ELF-1 (cell line): ENCODE data around the gene DCUN1D5.
"Not testable (repeated sequence)": the region's sequence is repeated elsewhere in the genome, so short reads cannot be mapped to it uniquely, and the experiment has no call there.

Experiments
- DNase-seq: peaks from one replicate; pipeline ENCODE4 v3.0.0-alpha.2; 2016; ENCODE audit warnings: low read depth, low spot score

Gene DCUN1D5

GRCh38 chr11:103055221-103055890 lies 36.6 kb downstream of the DCUN1D5 start:
- no peak for DNase-seq

GRCh38 chr11:103053997-103054396 lies 38.0 kb downstream of the DCUN1D5 start:
- no peak for DNase-seq

- no peak for DNase-seq
These were observed 40.0 kb downstream of the DCUN1D5 start for GRCh38 chr11:103051981-103052380.

- DNase-seq: no peak
These were observed 40.7 kb downstream of the DCUN1D5 start for GRCh38 chr11:103051151-103051801.

GRCh38 chr11:103050351-103050750 lies 41.6 kb downstream of the DCUN1D5 start:
- no peak for DNase-seq

DNA sequence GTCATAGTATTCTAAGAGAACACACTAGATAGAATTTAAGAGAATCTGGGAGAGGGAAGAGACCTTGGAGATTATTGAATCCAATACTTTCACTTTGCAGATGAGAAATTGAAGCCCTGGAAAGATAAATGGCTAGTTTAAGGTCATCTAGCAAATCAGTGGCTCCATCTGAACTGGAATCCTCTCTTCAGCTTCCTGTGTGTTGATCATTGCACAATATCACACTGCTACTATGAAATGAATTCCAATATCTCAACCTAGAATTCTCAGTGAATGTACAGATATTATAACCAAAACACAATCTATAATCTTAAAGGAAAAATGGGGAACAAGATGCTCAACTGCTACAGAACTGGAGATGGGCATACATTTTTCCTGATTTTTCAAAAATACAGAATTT lies 44.1 kb downstream of the DCUN1D5 start:
- no peak for DNase-seq

GRCh38 chr11:103043826-103044678 lies 47.9 kb downstream of the DCUN1D5 start:
- no peak for DNase-seq

DNA sequence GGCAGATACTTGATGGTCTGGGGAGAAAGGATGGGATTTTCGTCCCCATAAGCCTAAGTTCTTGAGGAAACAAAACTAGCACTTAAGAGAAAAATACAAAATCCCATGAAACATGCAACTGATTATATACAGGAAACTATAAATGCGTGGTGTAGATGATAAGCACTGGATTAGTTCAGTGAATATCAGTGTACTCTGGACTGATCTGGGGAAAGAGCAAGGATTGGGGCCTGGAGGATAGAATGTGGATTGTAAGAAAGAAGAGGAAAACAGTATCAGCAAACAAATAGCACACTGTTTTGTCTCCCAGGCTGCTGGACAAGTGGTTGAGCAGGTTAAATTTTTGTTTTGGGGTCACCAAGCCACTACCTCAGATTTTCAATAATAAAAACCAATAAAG lies 49.8 kb downstream of the DCUN1D5 start:
- no peak for DNase-seq

GRCh38 chr11:103035791-103036434 lies 56.0 kb downstream of the DCUN1D5 start:
- peak; percentile 3 for DNase-seq

DNA sequence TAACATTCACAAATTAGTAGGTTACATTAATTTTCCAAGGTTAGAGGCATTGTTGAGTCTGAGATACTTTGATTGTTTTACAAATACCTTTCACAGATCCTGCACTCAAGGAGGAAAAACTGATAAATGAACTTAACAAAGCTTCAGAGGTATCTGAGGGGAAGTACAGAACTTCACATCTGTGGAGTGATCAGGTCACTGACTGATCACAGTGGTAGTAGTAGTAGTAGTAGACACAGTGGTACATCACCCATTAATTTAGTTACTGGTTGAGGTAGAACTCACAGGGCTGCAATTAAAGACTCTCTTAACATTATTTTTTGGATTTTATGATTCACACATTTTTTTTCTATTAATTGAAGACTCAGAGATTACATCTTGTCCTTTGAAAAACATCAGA lies 56.7 kb downstream of the DCUN1D5 start:
- no peak for DNase-seq

DNA sequence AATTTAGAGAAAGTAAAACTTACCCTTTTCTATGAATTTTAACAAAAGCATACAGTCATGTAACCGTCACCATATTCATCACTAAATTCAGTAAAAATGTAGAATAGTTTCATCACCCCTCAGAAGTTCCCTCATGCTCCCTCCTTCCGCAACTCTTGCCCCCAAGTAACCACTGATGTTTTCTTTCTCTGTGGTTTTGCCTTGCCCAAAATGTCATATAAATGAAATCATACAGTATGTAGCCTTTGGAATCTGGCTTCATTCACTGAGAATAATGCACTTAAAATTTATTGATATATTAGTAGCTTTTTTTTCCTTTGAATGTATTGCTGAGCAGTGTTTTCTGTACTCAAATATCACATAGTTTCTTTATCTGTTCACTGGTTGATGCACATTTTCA lies 60.1 kb downstream of the DCUN1D5 start:
- no peak for DNase-seq

- no peak for DNase-seq
These were observed 62.6 kb downstream of the DCUN1D5 start for GRCh38 chr11:103029401-103029800.

- not testable (repeated sequence) for DNase-seq
These were observed 63.5 kb downstream of the DCUN1D5 start for GRCh38 chr11:103028304-103029020.

DNA sequence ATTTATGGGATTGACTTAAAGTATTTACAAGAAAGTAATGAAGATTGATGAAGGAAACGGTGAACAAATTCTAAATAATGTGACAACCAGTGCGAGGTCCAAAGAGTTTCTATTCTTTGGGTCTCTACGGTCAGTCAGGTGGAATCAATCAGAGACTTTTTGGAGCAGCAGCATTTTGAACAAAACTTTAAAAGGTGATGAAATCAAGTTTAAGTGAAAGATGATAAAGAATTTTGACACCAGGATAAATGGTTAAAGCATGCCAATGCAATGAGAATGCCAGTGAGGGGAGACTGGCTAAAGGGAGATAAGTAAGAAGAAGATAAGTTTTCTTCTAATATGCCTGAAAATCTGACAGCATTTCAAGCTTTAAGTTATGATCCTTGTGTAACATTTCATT lies 67.9 kb downstream of the DCUN1D5 start:
- no peak for DNase-seq

DNA sequence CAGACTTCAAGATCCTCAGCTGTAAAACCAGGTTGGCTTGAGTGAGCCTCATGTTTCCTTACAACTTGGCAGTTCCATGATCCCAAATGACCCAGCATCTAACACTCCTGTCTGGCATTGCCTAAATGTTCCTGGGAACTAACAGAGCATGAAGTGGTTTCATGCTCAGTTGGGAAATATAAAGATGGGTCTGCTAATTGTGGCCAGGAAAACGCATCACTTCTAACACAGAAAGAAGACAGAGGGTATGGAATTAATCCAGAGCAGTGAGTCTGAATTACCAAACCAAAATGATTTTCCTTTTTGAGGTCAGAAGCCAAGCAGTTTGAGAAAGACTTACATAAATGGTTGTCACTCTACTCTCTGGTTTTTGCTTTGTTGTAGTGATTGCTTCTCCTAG lies 75.9 kb downstream of the DCUN1D5 start:
- no peak for DNase-seq

DNA sequence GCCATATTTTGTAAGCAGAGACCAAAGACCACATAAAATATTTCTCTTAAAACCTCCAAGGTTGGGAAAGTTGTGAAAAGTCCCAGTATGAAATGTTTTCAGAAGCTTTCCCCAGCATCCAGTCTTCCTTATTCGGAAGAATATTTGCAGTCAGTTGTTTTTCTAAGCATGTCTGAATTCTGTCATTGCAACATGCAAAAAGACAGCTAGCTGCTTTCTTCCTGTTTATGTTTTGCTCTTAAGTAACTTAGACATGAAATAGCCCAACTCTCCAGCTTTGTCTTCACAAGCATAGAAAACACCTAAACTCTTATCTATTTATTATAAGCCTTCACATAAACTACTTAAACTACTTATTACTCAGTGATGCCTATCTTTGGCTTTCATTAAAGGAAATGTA lies 78.5 kb downstream of the DCUN1D5 start:
- DNase-seq: no peak
